ENCODE measurements around the gene INKA1. TPM values are rescaled to one million over a fixed set of nuclear protein-coding genes. Genes with fewer than 3 reads are reported as not detected.

Gene INKA1
- total RNA-seq = 12.5 TPM

DNA sequence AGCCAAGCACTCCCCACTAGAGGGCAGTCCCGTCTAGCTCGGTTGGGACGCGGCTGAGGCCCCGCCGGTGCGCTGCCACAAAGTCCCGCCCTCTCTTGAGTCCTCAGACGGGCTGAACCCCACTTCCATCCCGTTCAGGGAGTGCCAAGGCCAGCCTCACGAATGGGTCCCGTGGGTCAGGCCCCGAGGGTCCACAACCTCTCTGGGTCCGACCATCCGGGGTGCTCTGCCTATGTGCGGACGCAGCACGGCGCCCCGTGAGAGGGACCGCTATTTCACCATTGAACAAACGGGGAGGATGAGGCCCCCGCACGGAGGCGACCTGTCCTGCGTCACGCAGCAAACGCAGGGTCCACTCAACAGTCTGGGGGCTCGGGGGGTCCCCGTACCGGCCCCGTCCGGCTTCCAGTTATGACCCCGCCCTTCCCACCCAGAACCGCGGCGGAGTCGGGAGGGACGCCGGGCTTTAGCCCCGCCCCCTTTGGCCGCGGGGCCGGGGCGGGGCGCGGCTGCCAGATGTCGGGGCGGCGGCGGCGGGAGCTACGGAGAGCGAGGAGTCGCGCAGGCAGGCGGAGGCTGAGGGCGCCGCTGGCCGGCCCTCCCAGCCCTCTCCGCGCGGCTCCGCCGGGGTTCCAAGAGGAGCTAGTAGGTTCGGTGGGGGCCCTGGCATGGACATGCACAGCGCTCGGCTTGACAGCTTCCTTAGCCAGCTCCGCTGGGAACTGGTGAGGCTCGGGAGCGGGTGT lies at the start of gene INKA1:
Gene INKA1, plus strand, starts transcription at position 543 of the 746 bp plus-strand sequence. Its CDS starts 132 bp downstream, at position 675.
- H3K4me3 ChIP-seq = peak within 1 kb of the TSS; percentile 82 to 90
- no peaks in the 10 kb centered on the region for H3K9me3 ChIP-seq
- TF ChIP-seq, protein P1, sequence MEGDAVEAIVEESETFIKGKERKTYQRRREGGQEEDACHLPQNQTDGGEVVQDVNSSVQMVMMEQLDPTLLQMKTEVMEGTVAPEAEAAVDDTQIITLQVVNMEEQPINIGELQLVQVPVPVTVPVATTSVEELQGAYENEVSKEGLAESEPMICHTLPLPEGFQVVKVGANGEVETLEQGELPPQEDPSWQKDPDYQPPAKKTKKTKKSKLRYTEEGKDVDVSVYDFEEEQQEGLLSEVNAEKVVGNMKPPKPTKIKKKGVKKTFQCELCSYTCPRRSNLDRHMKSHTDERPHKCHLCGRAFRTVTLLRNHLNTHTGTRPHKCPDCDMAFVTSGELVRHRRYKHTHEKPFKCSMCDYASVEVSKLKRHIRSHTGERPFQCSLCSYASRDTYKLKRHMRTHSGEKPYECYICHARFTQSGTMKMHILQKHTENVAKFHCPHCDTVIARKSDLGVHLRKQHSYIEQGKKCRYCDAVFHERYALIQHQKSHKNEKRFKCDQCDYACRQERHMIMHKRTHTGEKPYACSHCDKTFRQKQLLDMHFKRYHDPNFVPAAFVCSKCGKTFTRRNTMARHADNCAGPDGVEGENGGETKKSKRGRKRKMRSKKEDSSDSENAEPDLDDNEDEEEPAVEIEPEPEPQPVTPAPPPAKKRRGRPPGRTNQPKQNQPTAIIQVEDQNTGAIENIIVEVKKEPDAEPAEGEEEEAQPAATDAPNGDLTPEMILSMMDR (IDR thresholded peaks at IDR 0.05) = peak; percentile 80 to 93 (median 81)
- peak; percentile 62 to 82 for TF ChIP-seq POLR2AphosphoS5 (IDR thresholded peaks at IDR 0.05; ENCODE audit: insufficient read depth in 1 of 2, low read depth in 1 of 2)
- TF ChIP-seq POLR2A (IDR thresholded peaks at IDR 0.05) = peak in 1 of 2 donors; percentile 70
- intact Hi-C loops (cut with DNase I) = loop anchor here (5.0 kb wide), 1 partner anchor 39 kb away; no protein-coding TSS in a partner anchor
- H3K4me1 ChIP-seq = peaks cover 46% of the 10 kb centered on the region
- no peak for DNase-seq (ENCODE audit: extremely low spot score in 2 of 2)
- no peaks in the 10 kb centered on the region for H3K36me3 ChIP-seq
- H3K27me3 ChIP-seq = no peaks in the 10 kb centered on the region
- peak within 1 kb of the TSS; percentile 98 for H3K27ac ChIP-seq

DNA sequence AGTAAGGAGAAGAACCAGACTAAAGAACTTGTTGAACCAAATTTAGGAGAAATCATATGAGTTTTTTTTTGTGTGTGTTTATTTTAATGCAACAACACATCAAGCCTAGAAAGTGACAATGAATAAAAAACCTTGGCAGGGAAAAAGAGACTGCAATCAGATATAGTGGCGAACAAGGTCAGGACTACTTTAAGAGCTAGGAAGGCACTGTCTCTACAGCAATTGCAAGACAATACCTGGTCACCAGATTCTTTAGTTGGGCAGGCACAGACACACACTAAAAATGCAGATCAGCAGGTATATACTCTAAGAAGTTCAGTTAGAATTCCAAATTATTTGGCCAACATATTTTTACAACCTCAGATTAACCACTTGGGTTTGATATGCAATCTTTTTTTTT lies 48.5 kb upstream of the INKA1 start:
- Histone ChIP-seq H3K36me3 (no peaks in the 10 kb centered on the region), H3K9me3 (no peaks in the 10 kb centered on the region), H3K4me3 (no peak overlapping the region), H3K27me3 (no peaks in the 10 kb centered on the region), H3K27ac (no peak overlapping the region), H3K4me1 (peaks cover 27% of the 10 kb centered on the region)
- DNase-seq (ENCODE audit: extremely low spot score in 2 of 2) = no peak
- TF ChIP-seq, protein P1 (IDR thresholded peaks at IDR 0.05) = no peak
- TF ChIP-seq POLR2A (IDR thresholded peaks at IDR 0.05) (no peak), POLR2AphosphoS5 (IDR thresholded peaks at IDR 0.05; ENCODE audit: insufficient read depth in 1 of 2, low read depth in 1 of 2) (no peak)
- intact Hi-C loops (cut with DNase I) = no loop called here

DNA sequence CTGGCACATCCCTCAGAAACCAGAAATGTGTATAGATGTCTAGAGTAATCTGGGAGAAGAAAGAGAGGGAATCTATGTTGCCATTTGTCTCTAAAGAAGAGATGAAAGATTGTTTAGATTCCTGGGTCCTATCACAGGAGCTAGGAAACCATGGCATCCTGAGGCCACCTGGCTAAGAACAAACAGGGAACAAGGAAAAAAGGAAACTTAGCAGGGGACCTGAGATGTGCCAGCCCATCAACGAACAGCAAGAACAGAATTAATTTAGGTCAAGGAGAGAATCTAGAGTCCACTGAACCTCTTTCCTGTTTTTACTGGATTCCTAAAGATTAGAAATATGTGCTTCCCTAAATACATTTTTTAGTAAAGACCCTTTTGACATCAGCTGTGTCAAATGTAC lies 47.0 kb upstream of the INKA1 start:
- TF ChIP-seq, protein P1 (IDR thresholded peaks at IDR 0.05) = no peak
- TF ChIP-seq POLR2AphosphoS5 (IDR thresholded peaks at IDR 0.05; ENCODE audit: insufficient read depth in 1 of 2, low read depth in 1 of 2) (no peak), POLR2A (IDR thresholded peaks at IDR 0.05) (no peak)
- Histone ChIP-seq H3K9me3 (no peaks in the 10 kb centered on the region), H3K27me3 (no peaks in the 10 kb centered on the region), H3K36me3 (no peaks in the 10 kb centered on the region), H3K27ac (no peak overlapping the region), H3K4me3 (no peak overlapping the region), H3K4me1 (peaks cover 35% of the 10 kb centered on the region)
- intact Hi-C loops (cut with DNase I) = no loop called here
- no peak for DNase-seq (ENCODE audit: extremely low spot score in 2 of 2)

DNA sequence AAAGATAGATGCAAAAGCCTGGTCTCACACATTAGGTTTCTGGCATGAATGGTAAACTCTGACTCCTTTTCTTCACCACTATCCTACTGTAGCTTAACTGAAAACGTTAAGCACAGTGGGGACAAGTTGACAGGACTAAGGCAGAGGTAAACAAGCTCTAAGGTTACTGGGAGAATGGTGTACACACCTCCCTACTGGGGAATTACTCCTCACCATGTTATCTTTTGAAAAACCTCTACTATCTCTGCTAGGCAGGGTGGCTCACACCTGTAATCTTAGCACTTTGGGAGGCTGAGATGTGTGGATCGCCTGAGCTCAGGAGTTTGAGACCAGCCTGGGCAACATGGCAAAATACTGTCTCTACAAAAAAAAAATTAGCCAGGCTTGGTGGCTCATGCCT lies 45.9 kb upstream of the INKA1 start:
- intact Hi-C loops (cut with DNase I) = no loop called here
- Histone ChIP-seq H3K27me3 (no peaks in the 10 kb centered on the region), H3K9me3 (no peaks in the 10 kb centered on the region), H3K36me3 (no peaks in the 10 kb centered on the region), H3K4me3 (no peak overlapping the region), H3K4me1 (peaks cover 35% of the 10 kb centered on the region), H3K27ac (no peak overlapping the region)
- TF ChIP-seq POLR2AphosphoS5 (IDR thresholded peaks at IDR 0.05; ENCODE audit: insufficient read depth in 1 of 2, low read depth in 1 of 2) (no peak), POLR2A (IDR thresholded peaks at IDR 0.05) (no peak)
- TF ChIP-seq, protein P1 (IDR thresholded peaks at IDR 0.05) = no peak
- DNase-seq (ENCODE audit: extremely low spot score in 2 of 2) = no peak

DNA sequence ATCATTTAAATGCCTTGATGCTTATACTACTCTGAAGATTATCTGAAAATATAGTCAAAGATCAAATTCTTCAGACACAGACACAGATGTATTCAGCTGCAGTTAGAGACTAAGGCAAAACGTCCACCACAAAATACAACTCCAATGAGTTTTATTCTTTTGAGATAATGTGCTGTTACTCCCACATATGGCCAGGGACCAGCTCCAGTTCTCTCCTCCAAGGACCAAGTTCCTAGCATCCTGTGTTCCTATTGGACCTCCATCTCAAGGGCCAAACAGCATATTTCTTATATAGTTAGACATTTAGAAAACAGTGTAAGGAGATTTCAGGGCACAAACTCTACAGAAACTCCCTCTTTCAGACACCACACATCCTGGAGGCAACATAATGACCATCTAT lies 43.8 kb upstream of the INKA1 start:
- no peak overlapping the region for H3K27ac ChIP-seq
- TF ChIP-seq POLR2AphosphoS5 (IDR thresholded peaks at IDR 0.05; ENCODE audit: insufficient read depth in 1 of 2, low read depth in 1 of 2) = no peak
- TF ChIP-seq POLR2A (IDR thresholded peaks at IDR 0.05) = no peak
- TF ChIP-seq, protein P1 (IDR thresholded peaks at IDR 0.05) = no peak
- no peaks in the 10 kb centered on the region for H3K27me3 ChIP-seq
- peaks cover 29% of the 10 kb centered on the region for H3K4me1 ChIP-seq
- no peak overlapping the region for H3K4me3 ChIP-seq
- DNase-seq (ENCODE audit: extremely low spot score in 2 of 2) = no peak
- intact Hi-C loops (cut with DNase I) = no loop called here
- no peaks in the 10 kb centered on the region for H3K9me3 ChIP-seq
- H3K36me3 ChIP-seq = no peaks in the 10 kb centered on the region

All from vagina (tissue), 2 donors.